SK-N-MC (cell line): ENCODE measurements around the gene GRB7.

ENCODE experiments used
- EZH2 ChIP-seq: fragments of 200-600 bp; sonication (generic); IDR thresholded peaks from one replicate; pipeline ENCODE4 v1.6.1; 2017; ENCODE audit warnings: antibody characterized with exemption
- POLR2AphosphoS5 ChIP-seq: IDR thresholded peaks from 2 replicates; pipeline ENCODE4 v1.6.1; 2012; ENCODE audit warnings: mild to moderate bottlenecking, low read depth, low read length, borderline replicate concordance

DNA sequence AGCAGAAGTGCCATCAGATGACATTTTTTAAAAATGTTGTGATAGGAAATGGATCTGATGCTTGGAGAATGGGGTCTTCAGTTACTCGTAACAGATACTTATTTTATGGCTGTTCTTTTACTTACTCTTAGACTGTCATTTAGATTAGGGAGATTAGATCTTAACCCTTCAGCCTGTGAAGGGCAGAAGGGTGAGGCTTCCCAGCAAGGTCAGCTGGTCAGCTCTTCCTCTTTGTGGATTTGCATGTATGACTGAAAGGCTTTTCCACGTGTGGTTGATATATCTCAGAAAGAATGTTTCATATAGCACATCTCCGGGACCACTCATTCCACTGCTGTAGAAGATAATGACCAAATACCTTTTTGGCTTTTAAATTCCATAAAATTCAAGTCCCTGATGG, 27.4 kb downstream of the GRB7 start:
- TF ChIP-seq POLR2AphosphoS5 (no peak), EZH2 (no peak)
